GM12892 (cell line): ENCODE data around the gene NR1H4.
A peak's percentile ranks its signal among the peaks of the same experiment; 100 is the strongest.
"Not testable (repeated sequence)": the region's sequence is repeated elsewhere in the genome, so short reads cannot be mapped to it uniquely, and the experiment has no call there.

Experiments
- DNase-seq: peaks from one replicate; pipeline ENCODE4 v3.0.0; 2011; ENCODE audit not compliant: insufficient read length
- FAIRE-seq: peaks from 2 replicates; lab custom pipeline; 2011; peaks lifted over from hg19 to GRCh38; lab: Jason Lieb, UNC
- POLR2A ChIP-seq: IDR thresholded peaks from 2 replicates; pipeline ENCODE4 v1.6.1; 2011; ENCODE audit warnings: low read depth, low read length, control low read depth
- POLR2AphosphoS5 ChIP-seq: IDR thresholded peaks from 2 replicates; pipeline ENCODE4 v1.6.1; 2011; ENCODE audit warnings: low read depth, low read length, control low read depth
- TAF1 ChIP-seq: IDR thresholded peaks from 2 replicates; pipeline ENCODE4 v1.6.1; 2011; ENCODE audit warnings: low read depth, mild to moderate bottlenecking, control low read depth, low read length, borderline replicate concordance

Gene NR1H4

GRCh38 chr12:100528034-100528433 is 54.4 kb downstream of the NR1H4 start:
- no peak for DNase-seq
- TF ChIP-seq POLR2AphosphoS5 (no peak), TAF1 (no peak), POLR2A (no peak)
- no peak for FAIRE-seq

DNA sequence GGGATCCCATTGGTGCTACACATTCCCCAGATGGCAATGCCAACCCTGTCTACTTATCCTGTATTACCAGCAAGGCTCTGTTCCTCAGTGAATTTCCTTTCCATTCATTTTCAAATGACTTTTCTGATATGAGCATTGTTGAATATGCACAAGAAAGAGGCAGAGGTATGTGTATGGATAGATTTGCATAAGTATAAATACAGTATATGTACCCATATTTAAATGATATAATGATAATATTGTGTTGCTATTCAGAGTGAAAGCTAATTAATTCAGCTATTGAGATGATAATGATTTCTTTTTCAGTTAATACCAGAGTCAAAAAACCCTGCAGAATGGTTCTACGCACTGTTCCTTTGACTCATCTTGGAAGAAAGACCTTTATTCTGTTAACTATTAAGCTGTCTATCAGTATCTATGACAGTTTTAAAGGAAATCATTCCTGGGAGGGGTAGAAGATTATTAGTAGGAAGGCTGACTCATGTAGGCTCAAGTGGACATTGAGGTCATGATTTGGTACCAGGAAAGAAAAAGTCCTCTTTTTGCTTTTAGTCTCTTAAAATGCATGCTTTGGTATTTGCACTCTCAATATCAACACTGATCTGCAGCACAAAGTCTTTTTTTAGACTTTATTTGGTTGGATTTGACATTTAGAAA is 54.9 kb downstream of the NR1H4 start:
- FAIRE-seq (no peak), DNase-seq (no peak)
- no peak for TF ChIP-seq POLR2A
- TF ChIP-seq POLR2AphosphoS5 = no peak
- TF ChIP-seq TAF1 = no peak

- DNase-seq (no peak), FAIRE-seq (no peak)
- TF ChIP-seq POLR2AphosphoS5 (no peak), POLR2A (no peak), TAF1 (no peak)
Measured at GRCh38 chr12:100529756-100530350, 56.2 kb downstream of the NR1H4 start.

GRCh38 chr12:100533376-100533775 is 59.7 kb downstream of the NR1H4 start:
- DNase-seq (no peak), FAIRE-seq (no peak)
- TF ChIP-seq POLR2A (no peak), TAF1 (no peak), POLR2AphosphoS5 (no peak)

DNA sequence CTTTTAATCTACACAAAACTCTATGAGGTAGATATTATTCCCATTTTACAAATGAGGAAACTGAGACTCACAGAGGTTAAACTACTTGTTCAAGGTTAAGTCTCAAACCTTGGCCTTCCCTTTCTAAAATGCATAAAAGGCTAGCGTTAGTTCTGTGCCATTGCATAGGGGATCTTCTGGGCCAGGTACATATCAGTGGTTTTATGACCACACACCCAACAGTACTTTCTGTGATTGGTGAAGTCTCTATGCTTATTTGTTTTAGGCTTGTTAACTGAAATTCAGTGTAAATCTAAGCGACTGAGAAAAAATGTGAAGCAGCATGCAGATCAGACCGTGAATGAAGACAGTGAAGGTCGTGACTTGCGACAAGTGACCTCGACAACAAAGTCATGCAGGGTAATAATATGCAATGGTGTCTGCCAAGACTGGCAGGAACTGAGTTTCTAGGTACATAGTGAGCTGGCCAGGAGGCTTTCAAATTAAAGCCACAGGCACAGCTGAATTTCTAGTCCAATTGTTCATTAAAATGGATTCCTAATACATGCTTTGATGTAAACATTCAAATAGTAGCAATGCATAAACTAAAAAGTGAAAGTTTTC is 61.1 kb downstream of the NR1H4 start:
- DNase-seq = no peak
- no peak for FAIRE-seq
- no peak for TF ChIP-seq POLR2AphosphoS5
- no peak for TF ChIP-seq POLR2A
- no peak for TF ChIP-seq TAF1

GRCh38 chr12:100539202-100539601 is 65.5 kb downstream of the NR1H4 start:
- TF ChIP-seq TAF1 (no peak), POLR2A (no peak), POLR2AphosphoS5 (no peak)
- DNase-seq = no peak
- FAIRE-seq = no peak

- no peak for DNase-seq
- no peak for FAIRE-seq
- TF ChIP-seq POLR2AphosphoS5 = no peak
- TF ChIP-seq POLR2A = no peak
- no peak for TF ChIP-seq TAF1
Measured at GRCh38 chr12:100544165-100544564, 70.5 kb downstream of the NR1H4 start.

DNA sequence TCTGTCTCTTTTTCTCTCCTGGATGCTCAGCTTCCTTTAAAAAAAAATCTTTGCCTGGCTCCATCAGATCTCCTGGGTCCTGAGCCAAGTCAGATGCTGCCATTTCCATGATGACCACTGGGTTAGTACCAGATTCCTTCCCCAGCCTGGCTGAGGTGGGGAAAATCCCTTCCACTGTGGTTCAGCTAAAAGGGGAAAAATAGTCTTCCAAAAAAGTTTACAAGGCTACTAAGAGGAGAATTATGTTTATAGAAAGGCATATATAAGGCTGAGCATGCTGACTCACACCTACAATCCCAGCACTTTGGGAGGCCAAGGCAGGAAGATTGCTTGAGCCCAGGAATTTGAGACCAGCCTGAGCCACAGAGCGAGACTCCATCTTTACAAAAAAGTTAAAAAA is 71.4 kb downstream of the NR1H4 start:
- DNase-seq = no peak
- TF ChIP-seq POLR2AphosphoS5 = no peak
- no peak for TF ChIP-seq POLR2A
- TF ChIP-seq TAF1 = no peak
- FAIRE-seq = no peak

DNA sequence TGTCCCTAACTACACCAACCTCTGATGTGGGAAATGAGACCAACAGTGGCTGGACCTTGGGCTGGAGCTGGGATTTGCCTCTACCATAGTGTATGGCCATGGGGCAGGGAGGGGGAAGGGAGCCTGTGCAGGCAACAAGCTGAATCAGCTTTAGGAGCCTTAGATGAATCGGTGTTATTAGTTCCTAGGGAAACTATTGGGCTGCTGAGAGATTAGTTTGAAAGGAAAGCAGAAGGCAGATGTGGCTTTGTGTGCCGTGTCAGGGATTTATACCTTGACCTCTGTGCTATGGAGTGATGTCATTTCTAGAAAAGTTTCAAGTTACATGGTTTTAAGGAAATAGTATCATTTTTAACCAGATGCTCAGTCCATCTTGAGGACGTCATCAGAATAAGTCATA is 80.3 kb downstream of the NR1H4 start:
- no peak for FAIRE-seq
- no peak for TF ChIP-seq POLR2AphosphoS5
- no peak for TF ChIP-seq POLR2A
- no peak for TF ChIP-seq TAF1
- DNase-seq = no peak

- DNase-seq = no peak
- FAIRE-seq = peak; percentile 24
- TF ChIP-seq POLR2AphosphoS5 (no peak), TAF1 (no peak), POLR2A (no peak)
Measured at GRCh38 chr12:100554608-100555077, 81.0 kb downstream of the NR1H4 start.

DNA sequence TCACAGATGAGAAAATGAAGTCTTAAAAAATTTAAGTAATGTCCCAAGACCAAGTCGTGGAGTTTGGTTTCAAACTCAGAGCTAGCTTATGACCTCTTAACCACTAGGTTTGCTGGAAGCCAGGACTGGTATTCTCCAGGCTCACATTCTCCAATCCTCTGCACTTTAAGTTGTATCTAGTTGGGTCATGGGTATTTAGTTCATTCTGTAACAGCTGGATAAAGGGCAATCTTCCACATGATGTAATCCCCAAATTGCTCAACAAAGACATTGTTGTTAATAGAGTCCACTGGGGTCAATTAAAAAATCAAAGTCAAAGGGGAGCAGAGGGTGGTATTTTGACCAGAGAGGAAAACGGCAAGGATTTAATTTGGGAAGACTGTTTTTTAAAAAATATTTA is 82.1 kb downstream of the NR1H4 start:
- no peak for FAIRE-seq
- no peak for DNase-seq
- TF ChIP-seq POLR2A (no peak), TAF1 (no peak), POLR2AphosphoS5 (no peak)

DNA sequence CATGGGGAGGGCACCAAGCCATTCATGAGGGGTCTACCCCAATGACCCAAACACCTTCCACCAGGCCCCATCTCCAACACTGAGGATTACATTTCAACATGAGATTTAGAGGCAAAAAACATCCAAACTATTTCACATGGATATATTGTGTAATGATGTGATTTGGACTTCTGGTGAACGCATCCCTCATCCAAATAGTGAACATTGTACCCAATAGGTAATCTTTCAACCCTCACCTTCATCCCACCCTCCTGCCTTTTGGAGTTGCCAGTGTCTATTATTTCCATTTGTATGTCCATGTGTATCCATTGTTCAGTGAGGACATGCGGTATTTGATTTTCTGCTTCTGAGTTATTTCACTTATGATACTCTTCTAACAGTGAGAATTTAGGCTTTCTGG is 83.7 kb downstream of the NR1H4 start:
- TF ChIP-seq TAF1 = no peak
- no peak for TF ChIP-seq POLR2AphosphoS5
- no peak for TF ChIP-seq POLR2A
- no peak for DNase-seq
- FAIRE-seq = no peak

DNA sequence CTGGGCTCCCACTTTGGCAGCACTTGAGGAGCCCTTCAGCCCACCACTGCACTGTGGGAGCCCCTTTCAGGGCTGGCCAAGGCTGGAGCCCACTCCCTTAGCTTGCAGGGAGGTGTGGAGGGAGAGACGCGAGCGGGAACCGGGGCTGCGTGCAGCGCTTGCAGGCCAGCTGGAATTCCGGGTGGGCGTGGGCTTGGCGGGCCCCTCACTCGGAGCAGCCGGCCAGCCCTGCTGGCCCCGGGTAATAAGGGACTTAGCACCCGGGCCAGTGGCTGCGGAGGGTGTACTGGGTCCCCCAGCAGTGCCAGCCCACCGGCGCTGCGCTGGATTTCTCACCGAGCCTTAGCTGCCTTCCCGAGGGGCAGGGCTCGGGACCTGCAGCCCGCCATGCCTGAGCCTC is 85.6 kb downstream of the NR1H4 start:
- FAIRE-seq, DNase-seq: not testable (repeated sequence)
